Lower leg skin (tissue), 3 donors: ENCODE measurements around the gene SLC35G6.

Source experiments
- CTCF ChIP-seq, 3 donors: fragments of 450-650 bp; IDR thresholded peaks; one replicate each; pipeline ENCODE4 v1.5.1; 2016; ENCODE audit warnings: antibody characterized with exemption in 3 of 3, mild to moderate bottlenecking in 3 of 3, moderate library complexity in 2 of 3
- POLR2A ChIP-seq, 2 donors: fragments of 450-650 bp; IDR thresholded peaks; one replicate each; pipeline ENCODE4 v1.6.1; 2016 to 2017; ENCODE audit warnings: antibody characterized with exemption in 2 of 2, mild to moderate bottlenecking in 1 of 2, moderate library complexity in 1 of 2

GRCh38 chr17:7437369-7437863 lies 43.8 kb upstream of the SLC35G6 start:
- no peak for TF ChIP-seq POLR2A (IDR thresholded peaks at IDR 0.05)
- TF ChIP-seq CTCF (IDR thresholded peaks at IDR 0.05): no peak
